Measurements from ENCODE around the gene TRIM2. TPM values are rescaled to one million over a fixed set of nuclear protein-coding genes. Genes with fewer than 3 reads are reported as not detected.

TRIM2 gene
- total RNA-seq, 2 donors from 2014 or later: 31.3 to 42.0 TPM

- H3K9me3 ChIP-seq: no peaks in the 10 kb centered on the region
- intact Hi-C loops (cut with DNase I): no loop called here
- ATAC-seq (peak; percentile 93), DNase-seq (peak; percentile 78 to 85 (median 83))
- WGBS, 2 donors: 3 to 5% methylated on average over 43 to 44 of the region's 44 CpGs
- H3K27me3 ChIP-seq: no peaks in the 10 kb centered on the region
- peaks cover 36% of the 10 kb centered on the region for H3K4me1 ChIP-seq
- H3K27ac ChIP-seq: peak overlapping the region; percentile 63 to 81 (median 75)
- H3K4me3 ChIP-seq: peak overlapping the region; percentile 2 to 30
- peak in 2 of 3 donors; percentile 64 to 65 for TF ChIP-seq POLR2A (IDR thresholded peaks at IDR 0.05)
- peak in 1 of 7 experiments; percentile 5 for TF ChIP-seq CTCF (IDR thresholded peaks at IDR 0.05)
- no peaks in the 10 kb centered on the region for H3K36me3 ChIP-seq (replicated peaks in 1 of 2; ENCODE audit: insufficient read depth in 1 of 2, low read depth in 2 of 2)
These were observed 45.2 kb downstream of the TRIM2 start for GRCh38 chr4:153249199-153250041.

GRCh38 chr4:153252122-153252521, 47.9 kb downstream of the TRIM2 start:
- H3K27me3 ChIP-seq: no peaks in the 10 kb centered on the region
- ATAC-seq: no peak

GRCh38 chr4:153255233-153255632, 51.0 kb downstream of the TRIM2 start:
- H3K36me3 ChIP-seq (replicated peaks in 1 of 2; ENCODE audit: insufficient read depth in 1 of 2, low read depth in 2 of 2): no peaks in the 10 kb centered on the region
- H3K27ac ChIP-seq: no peak overlapping the region
- no peaks in the 10 kb centered on the region for H3K27me3 ChIP-seq
- ATAC-seq (no peak), DNase-seq (no peak)
- WGBS, 2 donors: 58 to 96% methylated on average over 3 of the region's 3 CpGs
- intact Hi-C loops (cut with DNase I): no loop called here
- peaks cover 3% of the 10 kb centered on the region for H3K4me1 ChIP-seq
- no peak for TF ChIP-seq POLR2A (IDR thresholded peaks at IDR 0.05)
- no peak for TF ChIP-seq CTCF (IDR thresholded peaks at IDR 0.05)
- no peak overlapping the region for H3K4me3 ChIP-seq
- H3K9me3 ChIP-seq: no peaks in the 10 kb centered on the region

More at GRCh38 chr4:153252122-153252521, 47.9 kb downstream of the TRIM2 start:
- intact Hi-C loops (cut with DNase I): no loop called here
- Histone ChIP-seq H3K4me3 (no peak overlapping the region), H3K4me1 (peaks cover 22% of the 10 kb centered on the region), H3K36me3 (replicated peaks in 1 of 2; ENCODE audit: insufficient read depth in 1 of 2, low read depth in 2 of 2) (no peaks in the 10 kb centered on the region), H3K27ac (no peak overlapping the region), H3K9me3 (no peaks in the 10 kb centered on the region)
- WGBS, 2 donors: 75 to 80% methylated on average over 3 of the region's 3 CpGs
- TF ChIP-seq POLR2A (IDR thresholded peaks at IDR 0.05): no peak
- no peak for TF ChIP-seq CTCF (IDR thresholded peaks at IDR 0.05)
- DNase-seq: no peak

GRCh38 chr4:153257151-153257620, 52.9 kb downstream of the TRIM2 start:
- 54 to 81% methylated on average over 11 of the region's 11 CpGs for WGBS, 2 donors
- no peak for DNase-seq
- Histone ChIP-seq H3K4me1 (no peaks in the 10 kb centered on the region), H3K9me3 (no peaks in the 10 kb centered on the region), H3K27ac (no peak overlapping the region), H3K27me3 (no peaks in the 10 kb centered on the region), H3K36me3 (replicated peaks in 1 of 2; ENCODE audit: insufficient read depth in 1 of 2, low read depth in 2 of 2) (no peaks in the 10 kb centered on the region), H3K4me3 (no peak overlapping the region)
- TF ChIP-seq POLR2A (IDR thresholded peaks at IDR 0.05): no peak
- no peak for TF ChIP-seq CTCF (IDR thresholded peaks at IDR 0.05)
- intact Hi-C loops (cut with DNase I): no loop called here
- ATAC-seq: no peak

Data from body of pancreas (tissue), 4 donors.